Measurements from ENCODE around the gene FXYD7. TPM values are rescaled to one million over a fixed set of nuclear protein-coding genes. Genes with fewer than 3 reads are reported as not detected.
"Not testable (repeated sequence)": the region's sequence is repeated elsewhere in the genome, so short reads cannot be mapped to it uniquely, and the experiment has no call there.

The FXYD7 gene
- total RNA-seq, 1 donor from 2014 or later = 0.48 TPM

GRCh38 chr19:35194012-35194984 lies 51.2 kb downstream of the FXYD7 start:
- no peak for DNase-seq (ENCODE audit: low spot score)

GRCh38 chr19:35195830-35196229 lies 52.8 kb downstream of the FXYD7 start:
- no peak for DNase-seq (ENCODE audit: low spot score)

GRCh38 chr19:35196861-35197260 lies 53.8 kb downstream of the FXYD7 start:
- not testable (repeated sequence) for DNase-seq (ENCODE audit: low spot score)

- no peak for DNase-seq (ENCODE audit: low spot score)
Observed at GRCh38 chr19:35199481-35199880, 56.4 kb downstream of the FXYD7 start.

- DNase-seq (ENCODE audit: low spot score) = no peak
Observed at GRCh38 chr19:35202722-35203688, 60.0 kb downstream of the FXYD7 start.

Other genes starting within 250 kb of the FXYD7 start
- 2.2 TPM for gene ZNF30, start 216.4 kb upstream of the FXYD7 start, total RNA-seq
- 7.5 TPM for gene ZNF792, start 179.0 kb upstream of the FXYD7 start, total RNA-seq
- gene GRAMD1A, start 142.9 kb upstream of the FXYD7 start, total RNA-seq = 76.8 TPM
- gene SCN1B, start 112.8 kb upstream of the FXYD7 start, total RNA-seq = 17.3 TPM
- 1.4 TPM for gene HPN, start 101.5 kb upstream of the FXYD7 start, total RNA-seq
- 1.3 TPM for gene FXYD3, start 27.4 kb upstream of the FXYD7 start, total RNA-seq
- gene LGI4, start 8.2 kb upstream of the FXYD7 start, total RNA-seq = 7.7 TPM
- 47.3 TPM for gene FXYD1, start 4.4 kb upstream of the FXYD7 start, total RNA-seq
- gene FXYD5, start 11.5 kb downstream of the FXYD7 start, total RNA-seq = 73.4 TPM
- not detected for gene FAM187B, start 85.5 kb downstream of the FXYD7 start, total RNA-seq
- gene LSR, start 105.7 kb downstream of the FXYD7 start, total RNA-seq = 8.1 TPM
- gene USF2, start 125.7 kb downstream of the FXYD7 start, total RNA-seq = 110 TPM
- gene HAMP, start 139.3 kb downstream of the FXYD7 start, total RNA-seq = not detected
- gene MAG, start 148.9 kb downstream of the FXYD7 start, total RNA-seq = not detected
- 1.3 TPM for gene CD22, start 185.9 kb downstream of the FXYD7 start, total RNA-seq
- not detected for gene FFAR1, start 204.6 kb downstream of the FXYD7 start, total RNA-seq
- gene FFAR3, start 215.2 kb downstream of the FXYD7 start, total RNA-seq = 1.4 TPM
- gene GPR42, start 227.8 kb downstream of the FXYD7 start, total RNA-seq = 0.87 TPM

All from mesenteric fat pad (tissue), 1 donor.